ENCODE results near the gene CNOT6L.
"Not testable (repeated sequence)": the region's sequence is repeated elsewhere in the genome, so short reads cannot be mapped to it uniquely, and the experiment has no call there.

The CNOT6L gene

DNA sequence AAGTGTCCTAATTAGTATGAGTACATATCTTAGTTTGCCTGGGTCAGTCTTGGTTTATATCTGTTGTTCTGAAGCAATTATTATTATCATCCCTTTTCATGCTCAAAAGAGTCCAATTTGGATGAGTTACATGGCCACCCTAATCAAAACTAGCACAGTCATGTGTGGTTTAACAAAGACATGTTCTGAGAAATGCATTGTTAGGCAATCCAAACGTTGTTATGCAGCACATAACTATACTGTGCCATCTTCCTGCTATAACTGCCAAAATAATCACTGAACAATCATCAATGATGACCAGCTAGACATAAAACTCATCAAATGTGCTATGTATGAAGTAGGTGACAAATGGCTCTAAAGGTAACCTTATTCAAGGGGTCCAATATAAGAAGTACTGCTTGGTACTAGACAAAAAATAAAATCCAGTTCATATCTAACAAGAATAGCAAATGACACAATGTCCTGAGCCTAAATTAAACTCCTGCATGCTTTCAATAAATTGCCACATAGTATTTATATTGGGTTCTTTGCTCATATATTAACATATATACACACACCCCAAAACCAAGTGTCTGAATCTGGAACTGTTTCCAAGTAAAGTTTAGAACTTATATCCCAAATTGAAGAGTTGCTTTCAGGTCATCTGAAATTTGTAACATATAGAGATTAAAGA, 41.9 kb downstream of the CNOT6L start:
- no peak for DNase-seq

DNA sequence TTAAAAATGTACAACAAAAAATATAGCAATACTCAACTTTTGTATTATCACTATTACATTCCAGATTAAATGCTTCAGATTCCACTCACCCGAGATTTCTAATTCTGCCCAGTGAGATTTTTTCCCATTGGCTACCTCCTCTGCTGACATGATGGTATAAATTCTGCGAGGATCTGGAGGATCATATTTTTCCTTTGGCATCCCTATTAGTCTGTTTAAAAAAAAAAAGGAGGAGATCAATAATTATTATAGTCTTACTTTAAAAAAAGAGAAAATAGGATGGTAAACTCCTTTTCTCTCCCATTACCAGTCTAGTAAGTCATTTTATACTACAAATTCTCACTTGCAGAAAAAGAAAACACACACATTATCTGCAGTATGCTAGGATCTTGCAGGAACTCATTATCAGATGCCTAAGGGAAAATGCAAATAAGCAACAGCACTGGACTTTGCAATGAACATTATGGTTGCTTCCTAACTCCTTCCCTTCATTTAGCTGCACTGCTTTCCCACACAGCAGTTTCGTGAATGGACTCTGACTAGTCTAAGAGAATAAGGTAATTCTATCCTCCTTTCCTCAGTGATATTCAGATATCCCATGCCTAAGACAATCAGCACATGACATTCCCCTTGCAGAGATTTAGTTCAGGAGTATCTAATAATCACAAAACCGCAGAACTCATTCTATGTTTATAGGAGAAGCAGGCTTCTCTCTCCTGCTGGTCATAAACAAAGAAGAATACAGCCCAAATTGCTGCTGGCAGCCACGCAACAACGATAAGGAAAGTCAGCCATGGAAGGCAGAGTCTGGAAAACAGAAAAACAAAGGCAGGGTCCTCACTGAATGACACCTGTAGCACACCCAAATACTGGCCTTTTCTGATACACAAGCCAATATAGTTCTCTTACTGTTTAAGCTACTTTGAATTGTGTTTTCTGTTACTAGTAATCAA, 42.7 kb downstream of the CNOT6L start:
- no peak for DNase-seq

DNA sequence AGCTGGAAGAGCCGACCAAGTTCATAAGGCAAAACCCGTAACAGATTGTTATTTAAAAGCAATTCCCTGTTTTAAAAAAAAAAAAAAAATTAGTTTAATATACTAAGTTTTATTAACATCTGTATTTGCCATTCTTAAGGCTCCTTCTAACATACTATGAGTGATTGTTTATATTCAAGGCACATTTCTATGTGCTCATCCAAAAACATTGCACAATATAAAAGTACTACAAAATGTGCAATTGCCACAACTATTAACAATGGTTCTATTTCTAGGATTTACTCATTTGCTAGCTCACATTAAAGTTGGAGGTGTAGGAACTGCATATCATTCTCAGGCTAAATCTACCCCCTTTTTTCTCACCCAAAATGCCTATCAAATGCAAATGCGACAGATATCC, 46.1 kb downstream of the CNOT6L start:
- DNase-seq: no peak

DNA sequence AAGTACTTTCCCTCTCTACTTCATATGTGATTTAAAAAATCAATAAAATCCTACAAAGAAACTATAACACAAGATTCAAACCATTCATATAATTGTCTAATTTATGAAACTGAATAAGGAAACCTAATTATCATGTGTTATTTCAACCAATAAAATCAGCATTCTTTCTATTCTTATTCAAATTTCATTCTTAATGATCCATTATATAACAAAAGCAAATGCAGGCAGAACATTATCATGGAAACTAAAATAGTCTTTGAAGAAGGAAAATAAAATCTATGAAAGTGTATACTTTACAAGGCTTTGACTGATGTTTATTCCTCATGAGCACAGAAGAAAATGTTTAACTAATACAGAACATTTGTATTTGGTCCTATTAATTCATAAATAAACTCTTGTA, 47.6 kb downstream of the CNOT6L start:
- DNase-seq: no peak

DNA sequence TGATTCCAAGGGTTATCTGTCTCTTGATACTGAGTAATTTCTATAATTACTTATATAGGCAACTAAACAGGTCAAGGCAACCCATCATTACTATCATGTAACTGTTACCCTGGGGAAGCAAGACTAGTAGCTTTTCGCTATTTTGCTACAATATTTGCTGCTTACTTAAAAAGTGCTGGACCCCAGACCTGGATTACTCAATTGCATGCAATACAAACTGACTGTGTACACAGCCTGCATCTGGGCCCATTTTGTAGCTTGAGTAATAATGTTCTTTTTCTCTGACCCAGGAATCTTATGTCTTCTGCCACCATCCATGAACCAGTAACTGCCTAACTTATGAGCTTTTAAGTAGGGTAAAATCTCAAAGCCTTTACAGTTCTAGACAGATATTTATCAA, 53.4 kb downstream of the CNOT6L start:
- DNase-seq: no peak

DNA sequence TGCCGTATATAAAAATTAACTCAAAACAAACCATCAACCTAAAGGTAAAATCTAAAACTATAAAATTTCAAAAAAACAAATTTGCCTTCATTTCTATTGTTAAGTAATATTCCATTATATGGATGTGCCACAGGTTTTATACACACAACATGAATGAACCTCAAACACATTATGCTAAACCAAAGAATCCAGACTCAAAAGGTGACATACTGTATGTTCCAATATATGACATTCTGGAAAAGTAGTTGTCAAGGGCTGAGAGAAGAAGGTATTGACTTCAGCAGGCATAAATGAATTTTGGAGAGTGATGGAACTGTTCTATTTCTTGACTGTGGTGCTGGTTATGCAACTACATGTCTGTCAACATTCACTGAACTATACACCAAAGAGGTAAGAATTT, 56.6 kb downstream of the CNOT6L start:
- no peak for DNase-seq

DNA sequence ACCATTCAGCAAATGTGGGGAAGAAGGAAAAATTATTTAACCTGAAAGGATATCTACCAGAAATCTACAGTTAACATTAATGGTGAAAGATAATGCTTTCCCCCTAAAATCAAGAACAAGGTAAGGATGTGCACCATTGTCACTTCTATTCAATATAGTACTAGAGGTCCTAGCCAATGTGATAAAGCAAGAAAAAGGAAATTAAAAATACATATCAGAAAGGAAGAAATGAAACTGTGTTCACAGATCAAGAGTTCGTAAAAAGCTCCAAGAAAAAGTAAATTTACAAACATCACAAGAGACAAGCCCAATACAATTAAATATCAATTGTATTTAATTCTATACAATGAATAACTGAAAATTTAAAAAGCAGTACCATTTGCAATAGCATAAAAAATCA, 57.6 kb downstream of the CNOT6L start:
- no peak for DNase-seq

DNA sequence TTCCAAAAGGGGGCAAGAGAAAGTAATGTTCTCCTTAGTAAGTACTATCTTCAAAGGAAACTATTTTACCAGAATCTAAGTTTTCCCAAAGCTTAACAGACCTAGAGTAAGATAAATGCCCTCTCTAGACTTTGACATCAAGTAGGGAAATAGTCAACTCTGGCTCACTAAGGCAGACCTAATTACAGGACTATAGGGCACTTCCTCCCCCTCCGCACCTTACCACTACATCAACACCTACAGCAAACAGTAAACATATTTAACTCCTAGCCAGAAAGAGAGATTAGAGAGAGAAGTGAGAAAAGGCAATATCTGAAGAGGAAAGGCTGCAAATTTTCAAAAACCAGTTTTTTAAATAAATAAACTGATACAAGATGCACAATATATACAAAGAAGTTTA, 60.4 kb downstream of the CNOT6L start:
- DNase-seq: no peak

DNA sequence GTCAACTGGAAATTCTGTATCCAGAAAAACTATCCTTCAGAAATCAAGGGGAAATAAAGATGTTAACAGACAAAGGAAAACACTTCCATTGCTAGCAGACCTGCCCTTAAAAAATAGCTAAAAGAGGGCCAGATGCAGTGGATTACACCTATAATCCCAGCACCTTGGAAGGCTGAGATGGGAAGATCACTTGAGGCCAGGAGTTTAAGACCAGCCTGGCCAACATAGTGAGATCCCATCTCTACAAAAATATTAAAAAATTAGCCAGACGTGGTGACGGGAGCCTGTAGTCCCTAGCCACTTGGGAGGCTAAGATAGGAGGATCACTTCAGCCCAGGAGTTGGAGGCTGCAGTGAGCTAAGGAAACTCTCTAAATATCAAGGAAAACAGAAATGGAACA, 67.4 kb downstream of the CNOT6L start:
- DNase-seq: no peak

DNA sequence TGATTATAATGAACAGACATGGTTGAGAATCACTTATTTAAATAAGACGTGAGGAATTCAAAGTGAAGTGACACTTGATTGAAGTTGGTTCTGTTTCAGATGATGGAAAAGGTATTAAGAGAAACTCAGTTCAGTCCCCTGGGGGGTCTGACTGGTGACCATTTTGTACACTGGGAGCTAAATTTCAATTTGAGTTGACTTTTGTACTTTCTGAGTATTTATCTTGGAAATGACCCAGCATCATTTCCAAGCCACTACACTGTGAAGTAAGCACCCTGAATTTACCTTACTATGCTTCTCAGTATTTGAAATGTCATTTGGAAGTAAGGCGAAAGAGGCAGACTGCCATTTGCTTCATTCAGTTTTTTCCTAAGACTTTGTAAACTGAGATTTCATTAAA, 73.4 kb downstream of the CNOT6L start:
- DNase-seq: no peak

DNA sequence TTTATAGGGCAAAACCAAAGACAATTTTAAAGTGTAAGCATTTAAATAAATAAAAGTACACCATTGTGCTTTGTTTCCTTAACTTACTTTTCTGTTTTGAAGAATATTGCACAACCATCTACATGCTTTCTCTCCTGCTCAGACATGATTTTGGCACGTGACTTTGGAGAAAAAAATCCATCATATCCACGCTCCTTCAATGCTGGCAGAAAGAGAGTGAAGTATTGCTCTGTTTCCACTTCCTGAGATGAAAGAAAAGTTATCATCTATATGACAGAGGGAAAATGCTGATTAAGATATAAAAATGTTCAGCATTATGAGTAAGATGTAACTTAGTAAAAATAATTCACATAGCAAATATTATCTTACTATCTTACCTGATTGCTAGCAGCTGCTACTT, 77.1 kb downstream of the CNOT6L start:
- no peak for DNase-seq

DNA sequence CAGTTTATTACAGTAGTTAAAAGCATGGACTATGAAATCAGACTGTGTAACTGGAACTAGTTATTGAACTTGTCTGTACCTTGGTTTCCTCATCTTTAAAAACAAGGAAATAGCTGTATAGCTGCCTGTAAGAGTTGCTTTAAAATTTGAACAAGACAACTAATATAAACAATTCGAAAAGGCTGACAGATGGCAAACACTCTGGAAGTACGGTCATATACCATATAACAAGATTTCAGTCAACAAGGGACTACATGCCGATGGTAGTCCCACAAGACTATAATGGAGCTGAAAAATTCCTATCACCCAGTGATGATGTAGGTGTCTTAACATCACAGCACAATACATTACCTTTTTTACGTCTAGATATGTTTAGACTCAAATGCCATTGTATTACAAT, 78.7 kb downstream of the CNOT6L start:
- DNase-seq: no peak

DNA sequence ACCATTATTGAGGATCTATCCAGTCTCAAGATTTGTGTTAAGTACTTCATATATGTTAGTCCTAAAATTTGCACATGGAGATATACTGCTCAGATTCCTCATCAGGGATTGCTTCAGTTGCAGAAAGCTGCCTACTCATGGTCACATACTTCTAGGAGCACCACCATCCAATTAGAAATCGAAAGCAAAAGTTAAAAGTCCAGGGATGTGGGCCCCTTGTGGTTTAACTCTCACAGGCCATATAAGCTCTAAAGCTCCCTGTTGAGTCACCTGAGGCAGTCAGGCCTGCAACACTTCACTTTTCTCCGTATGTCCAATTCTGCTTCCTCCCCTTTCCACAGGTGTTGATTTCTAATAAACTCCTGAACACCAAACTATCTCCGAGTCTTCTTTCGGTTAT, 84.2 kb downstream of the CNOT6L start:
- peak; percentile 7 for DNase-seq

DNA sequence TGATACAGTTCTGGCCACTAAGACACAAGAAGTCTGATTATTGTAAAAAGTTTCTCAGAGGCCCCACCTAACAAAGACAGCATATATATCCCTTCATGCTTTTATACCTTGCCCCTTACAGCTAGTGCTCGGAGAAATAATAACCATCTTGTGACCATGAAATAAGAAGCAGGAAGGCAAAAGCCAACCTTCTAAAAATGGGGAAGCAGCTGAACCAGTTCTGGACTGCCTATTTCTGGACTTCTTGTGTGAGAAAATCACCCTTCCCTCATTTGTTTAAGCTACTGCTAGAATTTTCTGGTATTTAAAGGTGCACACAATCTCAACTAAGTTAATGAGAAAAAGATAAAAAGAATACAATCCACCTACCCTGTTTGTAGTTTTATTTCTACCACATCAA, 87.5 kb downstream of the CNOT6L start:
- no peak for DNase-seq

DNA sequence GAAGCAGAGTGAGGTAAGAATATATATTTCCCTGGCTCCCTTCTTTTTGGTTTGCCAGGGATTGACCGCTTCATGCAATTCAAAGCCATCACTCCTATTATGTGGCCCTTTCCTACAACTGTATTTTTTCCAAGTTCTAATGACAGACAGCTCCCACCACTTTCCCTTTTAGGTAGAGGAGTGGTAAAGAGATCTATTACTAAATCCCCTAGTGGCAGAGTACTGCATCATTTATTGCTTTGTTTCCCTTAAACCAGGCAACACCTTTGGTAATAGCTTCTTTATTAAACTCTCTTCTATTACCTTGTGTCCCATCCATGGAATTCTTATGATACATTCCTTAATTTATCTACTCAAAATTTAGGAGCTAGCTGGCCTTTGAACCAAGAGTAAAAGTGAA, 90.7 kb downstream of the CNOT6L start:
- no peak for DNase-seq

DNA sequence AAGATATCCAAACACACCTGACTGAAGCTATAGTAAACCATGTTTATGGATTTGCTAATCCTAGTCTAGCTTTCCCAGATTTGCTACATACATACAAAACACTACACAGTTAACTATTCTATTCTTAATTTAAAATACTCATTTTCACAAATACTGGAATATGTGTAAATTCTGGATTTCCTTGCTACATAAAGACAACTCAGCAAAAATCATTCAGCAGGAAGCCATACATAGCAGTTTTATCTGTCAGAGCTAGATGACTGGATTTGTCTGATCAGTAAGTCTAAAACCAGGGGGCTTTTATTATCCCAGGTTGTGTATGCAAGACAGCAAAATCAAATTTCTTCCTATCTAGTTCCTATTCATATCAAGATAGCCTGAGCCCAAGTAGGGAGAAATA, 98.1 kb downstream of the CNOT6L start:
- DNase-seq: no peak

DNA sequence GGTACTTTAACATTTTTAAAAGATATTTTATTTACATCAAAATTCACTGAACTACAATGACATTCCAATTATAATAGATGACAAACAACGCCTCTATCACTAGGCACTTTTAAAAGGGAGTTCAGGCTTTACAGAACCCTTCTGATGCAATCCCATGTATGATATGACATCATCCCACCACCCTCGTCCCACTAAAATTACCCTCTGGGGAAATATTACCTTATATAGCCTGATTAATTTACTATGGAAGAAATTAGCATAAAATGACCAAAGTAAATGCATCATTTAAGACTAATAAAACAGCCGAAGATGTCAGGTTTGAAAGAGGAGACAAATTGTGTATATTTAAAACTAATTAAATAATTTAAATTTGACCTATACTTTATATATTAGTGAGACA, 100.7 kb downstream of the CNOT6L start:
- not testable (repeated sequence) for DNase-seq

DNA sequence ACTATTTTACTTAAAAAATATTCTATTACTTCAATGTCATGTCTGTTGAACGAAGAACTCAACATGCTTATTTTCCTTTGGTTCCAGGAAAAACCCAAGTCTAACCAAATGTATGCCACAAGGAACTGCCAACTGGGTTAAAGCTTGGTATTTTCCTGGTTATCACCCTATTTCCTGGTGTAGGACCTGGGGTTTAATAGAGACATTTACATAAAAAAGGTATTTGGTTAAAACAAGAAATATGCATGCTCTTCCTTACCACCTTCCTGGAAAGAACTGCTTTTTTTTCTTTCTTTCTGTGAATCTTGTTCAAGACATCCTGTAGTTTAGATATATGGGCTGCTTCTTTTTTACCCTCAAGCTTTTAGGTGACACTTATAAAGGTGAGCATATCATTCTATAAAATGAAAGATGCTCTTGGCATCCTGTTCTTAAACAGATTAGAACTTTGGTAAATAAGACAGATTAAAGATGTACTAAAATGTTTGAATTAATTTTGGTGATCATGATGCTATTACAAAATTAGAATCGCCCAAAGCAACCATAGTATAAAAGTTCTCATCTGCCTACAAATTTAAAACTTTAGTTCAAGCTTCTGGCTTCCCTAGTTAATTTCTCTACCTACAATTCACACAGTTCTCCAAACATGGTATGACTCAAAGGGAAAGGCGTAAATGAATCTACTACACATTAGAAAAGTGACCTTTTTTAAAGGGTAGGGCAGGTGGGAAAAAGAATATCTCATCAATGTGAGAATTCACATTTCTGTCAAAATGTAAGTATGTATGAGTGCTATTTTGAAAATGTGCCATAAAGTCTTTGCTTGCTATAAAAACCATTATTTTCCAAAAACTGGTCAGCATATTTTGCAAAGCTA, 103.5 kb downstream of the CNOT6L start:
- DNase-seq: no peak

DNA sequence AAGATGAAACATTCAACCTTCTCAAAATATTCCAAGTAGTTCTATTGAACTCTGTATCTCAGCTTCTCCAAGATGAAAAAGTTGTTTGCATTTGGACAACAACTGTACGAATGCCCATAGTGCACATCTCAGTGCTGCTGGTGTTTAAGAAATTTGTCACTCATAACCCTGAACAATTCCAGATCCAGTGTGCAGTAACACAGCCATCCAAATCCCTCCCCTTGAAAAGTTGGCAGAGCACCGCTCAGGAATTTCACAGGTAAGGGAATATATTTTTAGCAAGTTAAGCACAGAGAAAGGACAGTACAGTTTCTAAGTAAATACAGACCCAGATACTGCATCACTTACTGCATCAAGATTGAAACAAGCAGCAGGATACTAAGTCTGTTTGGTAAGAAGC, 104.7 kb downstream of the CNOT6L start:
- DNase-seq: no peak

DNA sequence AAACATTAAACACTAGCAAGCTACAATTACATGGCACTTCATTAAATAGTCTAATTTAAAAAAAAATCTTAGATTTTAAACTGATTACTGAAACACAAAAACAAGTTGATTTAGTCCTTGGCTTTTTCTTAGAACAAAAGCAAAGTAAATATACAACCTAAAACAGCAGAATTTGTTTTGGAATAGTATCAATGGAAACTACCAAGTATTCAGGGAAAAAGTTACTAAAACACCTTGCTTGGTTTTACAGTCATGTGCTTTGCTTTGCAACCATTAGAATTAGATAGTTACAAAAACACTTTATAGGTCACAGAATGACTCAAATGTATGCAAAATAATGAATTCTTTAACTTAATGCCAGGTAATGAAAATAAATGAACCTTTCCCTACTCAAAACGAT, 105.3 kb downstream of the CNOT6L start:
- DNase-seq: no peak

DNA sequence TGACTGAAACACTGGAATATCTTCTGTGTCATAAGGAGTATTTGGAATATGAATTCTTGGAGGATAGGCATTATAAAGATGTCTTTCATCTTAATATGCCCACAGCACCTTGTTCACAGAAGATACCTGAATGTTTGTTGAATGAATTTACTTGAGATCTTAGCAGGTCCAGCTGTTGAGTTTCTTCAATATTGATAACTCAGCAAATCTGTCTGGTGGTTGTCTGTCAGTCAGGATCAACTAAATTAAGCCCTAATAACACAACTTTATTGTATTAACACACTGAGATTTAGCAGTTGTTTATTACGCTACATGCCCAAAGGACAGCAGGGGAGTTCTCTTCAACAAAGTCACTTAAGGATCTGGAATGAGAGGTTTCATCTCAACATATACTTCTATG, 106.5 kb downstream of the CNOT6L start:
- no peak for DNase-seq

DNA sequence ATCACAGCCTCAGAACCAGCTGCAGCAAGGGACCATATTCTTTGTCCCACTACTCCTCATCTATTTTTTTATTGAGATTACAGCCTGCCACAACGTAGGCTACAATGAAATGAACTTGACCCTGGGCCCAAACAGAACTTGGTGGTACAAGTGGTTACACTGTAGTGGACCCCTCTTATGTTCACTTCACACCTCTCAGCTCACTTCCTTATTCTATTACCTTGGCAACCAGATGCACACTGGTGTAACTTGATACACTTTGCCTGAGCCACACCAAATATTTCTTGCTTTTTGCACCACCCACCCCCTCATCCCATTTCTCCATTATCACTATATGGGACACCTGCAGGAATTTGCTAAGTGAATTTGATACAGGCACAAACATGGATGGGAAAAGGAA, 107.7 kb downstream of the CNOT6L start:
- DNase-seq: no peak

DNA sequence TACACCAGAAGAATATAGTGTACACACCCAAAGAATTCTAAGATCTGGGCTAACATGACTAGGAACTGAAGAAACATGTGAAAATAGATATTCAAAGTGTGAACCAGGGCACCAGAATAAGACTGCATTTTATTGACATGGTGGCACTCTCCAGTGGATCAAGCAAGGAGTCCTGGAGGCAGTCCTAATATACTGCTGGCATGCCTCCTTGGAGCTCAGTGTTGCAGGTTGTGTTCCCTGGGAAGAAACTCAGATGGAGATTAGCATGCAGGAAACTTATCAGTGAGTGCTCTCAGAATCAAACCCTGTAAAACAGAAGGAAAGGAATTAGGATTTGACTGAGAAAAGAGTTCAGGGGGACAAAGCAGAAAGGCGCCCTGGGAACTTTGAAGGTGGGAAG, 108.5 kb downstream of the CNOT6L start:
- DNase-seq: no peak

DNA sequence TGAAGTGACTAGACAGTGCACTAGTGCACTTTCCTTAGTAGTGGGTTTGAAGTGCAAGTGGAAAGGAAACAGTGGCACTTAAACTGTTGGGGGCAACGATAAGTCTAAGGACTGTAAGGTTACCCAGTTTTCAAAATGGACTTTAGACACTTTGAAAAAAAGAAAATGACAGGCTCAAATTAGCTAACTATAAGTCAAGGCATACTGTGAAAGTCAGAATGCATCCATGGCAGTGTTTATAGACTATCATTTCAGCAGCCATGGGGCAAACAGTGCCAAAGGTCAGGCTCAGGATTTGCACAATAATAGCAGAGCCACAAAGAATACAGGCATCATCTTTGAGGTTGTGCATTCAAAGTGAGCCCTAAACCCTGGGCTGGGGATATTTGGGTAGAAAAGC, 109.1 kb downstream of the CNOT6L start:
- no peak for DNase-seq

Measured in stimulated activated CD4-positive, alpha-beta T cell treated with anti-CD3 and anti-CD28 coated beads, Interleukin-2, amount 100 ng/mL, for 48 hours (primary cell).